ENCODE results near the gene NAT9.

Gene NAT9

GRCh38 chr17:74728702-74729075 lies 47.5 kb downstream of the NAT9 start:
- no peak for DNase-seq (ENCODE audit: low read depth)

GRCh38 chr17:74728033-74728701 lies 48.0 kb downstream of the NAT9 start:
- no peak for DNase-seq (ENCODE audit: low read depth)

- no peak for DNase-seq (ENCODE audit: low read depth)
Observed at GRCh38 chr17:74725111-74725510, 51.0 kb downstream of the NAT9 start.

GRCh38 chr17:74723891-74724290 lies 52.3 kb downstream of the NAT9 start:
- DNase-seq (ENCODE audit: low read depth): no peak

- no peak for DNase-seq (ENCODE audit: low read depth)
Observed at GRCh38 chr17:74722782-74723181, 53.4 kb downstream of the NAT9 start.
